ENCODE data around the gene TSFM. TPM values are rescaled to one million over a fixed set of nuclear protein-coding genes. Genes with fewer than 3 reads are reported as not detected.

The TSFM gene
- total RNA-seq, 1 experiment from 2014 or later = 40.3 TPM

DNA sequence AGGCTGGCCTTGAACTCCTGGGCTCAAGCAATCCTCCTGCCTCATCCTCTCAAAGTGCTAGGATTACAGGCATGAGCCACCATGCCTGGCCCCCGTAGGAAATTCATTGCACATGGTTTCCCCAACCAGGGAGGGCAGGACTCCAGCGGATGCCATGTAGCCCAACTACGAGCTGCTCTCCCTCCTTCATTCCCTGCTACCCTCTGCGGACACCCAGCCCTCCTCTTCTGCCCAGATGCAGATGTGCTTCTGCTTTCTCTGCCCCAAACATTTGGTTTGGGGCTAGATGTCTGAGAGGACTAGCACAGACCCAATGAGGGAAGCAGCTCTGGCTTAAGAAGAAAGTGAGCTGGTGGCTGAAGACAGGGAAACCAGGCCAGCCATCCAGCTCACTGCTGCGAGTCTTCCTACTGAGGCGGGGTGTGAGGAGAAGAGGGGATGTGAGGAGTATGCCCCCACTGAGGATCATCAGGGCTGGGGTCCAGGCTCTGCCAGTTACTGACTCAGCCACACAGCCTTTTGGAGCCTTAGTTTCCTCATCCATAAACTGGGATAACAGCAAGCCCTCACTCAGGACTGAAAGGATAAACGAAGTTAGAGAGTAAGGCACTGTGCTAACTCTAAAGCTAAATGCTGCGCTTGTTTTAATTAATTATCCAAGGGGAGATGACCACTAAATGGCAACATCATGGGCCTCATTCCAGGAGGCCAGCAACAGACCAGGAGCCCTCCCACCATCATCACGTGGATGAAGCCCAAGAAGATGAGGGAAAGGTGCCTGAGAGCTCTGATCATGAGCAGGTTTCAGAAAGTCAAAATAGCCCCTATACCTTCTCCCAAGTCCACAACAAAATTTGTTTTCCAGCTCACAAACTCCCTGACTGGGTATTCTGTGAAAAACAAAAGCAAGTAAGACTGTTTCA lies 53.0 kb downstream of the TSFM start:
- POLR2A ChIA-PET = interaction anchor here (0.8 kb wide), 1 partner anchor 47 kb away, joined by 4 read pairs; no protein-coding TSS in a partner anchor

DNA sequence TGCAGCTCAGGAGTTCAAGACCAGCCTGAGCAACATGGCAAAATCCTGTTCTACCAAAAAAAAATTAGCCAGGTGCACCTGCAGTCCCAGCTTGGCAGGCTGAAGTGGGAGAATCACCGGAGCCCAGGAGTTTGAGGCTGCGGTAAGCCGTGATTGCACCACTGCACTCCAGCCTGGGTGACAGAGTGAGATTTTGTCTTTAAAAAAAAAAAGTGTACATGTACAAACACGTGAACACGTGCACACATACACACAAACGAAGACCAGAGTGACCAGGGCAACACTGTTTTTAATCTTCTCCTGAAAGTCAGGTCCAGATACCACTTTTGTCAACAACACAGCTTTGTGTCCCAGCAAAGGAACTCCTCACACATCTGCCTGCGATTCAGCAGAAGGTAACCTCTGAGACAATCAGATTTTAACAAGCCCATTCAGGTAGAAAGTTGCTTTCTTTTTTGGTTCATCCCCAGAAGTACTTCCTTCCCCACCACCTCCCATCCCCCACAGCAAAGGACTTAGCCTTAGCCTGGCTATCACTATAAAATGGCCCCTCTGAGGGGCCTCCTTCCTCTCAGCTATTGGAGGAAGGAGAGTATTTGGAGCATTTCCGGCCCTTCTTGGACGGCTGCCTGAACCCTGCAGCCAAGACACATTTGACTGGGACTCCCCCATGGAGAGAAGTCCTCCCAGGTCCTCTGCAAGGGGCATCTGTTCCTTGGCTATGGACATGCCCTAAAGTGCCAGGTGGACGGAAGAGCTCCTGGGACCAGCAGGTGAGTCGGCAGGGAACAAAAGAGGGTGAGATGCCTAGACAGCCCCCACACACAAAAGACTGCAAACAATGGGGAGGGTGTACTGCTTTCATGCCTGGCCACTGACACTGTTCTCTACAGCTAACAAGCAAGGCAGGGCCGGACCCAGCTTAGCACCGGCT lies 54.1 kb downstream of the TSFM start:
- Histone ChIP-seq H3K36me3 (ENCODE audit: control insufficient read depth, insufficient read depth, low read length) (no peaks in the 10 kb centered on the region), H3K27me3 (ENCODE audit: control insufficient read depth, insufficient read depth, low read length) (no peaks in the 10 kb centered on the region), H3K4me1 (ENCODE audit: control insufficient read depth, insufficient read depth, low read length) (peaks cover 91% of the 10 kb centered on the region), H3K27ac (ENCODE audit: low read length) (peak overlapping the region; percentile 83), H3K4me3 (ENCODE audit: low read depth in 2 of 2, low read length in 2 of 2) (peak overlapping the region in 1 of 2 experiments; percentile 34; a peak in 2 of 4 replicates), H3K9me3 (ENCODE audit: control insufficient read depth, insufficient read depth, low read depth, low read length) (no peaks in the 10 kb centered on the region)
- TF ChIP-seq, protein P1, sequence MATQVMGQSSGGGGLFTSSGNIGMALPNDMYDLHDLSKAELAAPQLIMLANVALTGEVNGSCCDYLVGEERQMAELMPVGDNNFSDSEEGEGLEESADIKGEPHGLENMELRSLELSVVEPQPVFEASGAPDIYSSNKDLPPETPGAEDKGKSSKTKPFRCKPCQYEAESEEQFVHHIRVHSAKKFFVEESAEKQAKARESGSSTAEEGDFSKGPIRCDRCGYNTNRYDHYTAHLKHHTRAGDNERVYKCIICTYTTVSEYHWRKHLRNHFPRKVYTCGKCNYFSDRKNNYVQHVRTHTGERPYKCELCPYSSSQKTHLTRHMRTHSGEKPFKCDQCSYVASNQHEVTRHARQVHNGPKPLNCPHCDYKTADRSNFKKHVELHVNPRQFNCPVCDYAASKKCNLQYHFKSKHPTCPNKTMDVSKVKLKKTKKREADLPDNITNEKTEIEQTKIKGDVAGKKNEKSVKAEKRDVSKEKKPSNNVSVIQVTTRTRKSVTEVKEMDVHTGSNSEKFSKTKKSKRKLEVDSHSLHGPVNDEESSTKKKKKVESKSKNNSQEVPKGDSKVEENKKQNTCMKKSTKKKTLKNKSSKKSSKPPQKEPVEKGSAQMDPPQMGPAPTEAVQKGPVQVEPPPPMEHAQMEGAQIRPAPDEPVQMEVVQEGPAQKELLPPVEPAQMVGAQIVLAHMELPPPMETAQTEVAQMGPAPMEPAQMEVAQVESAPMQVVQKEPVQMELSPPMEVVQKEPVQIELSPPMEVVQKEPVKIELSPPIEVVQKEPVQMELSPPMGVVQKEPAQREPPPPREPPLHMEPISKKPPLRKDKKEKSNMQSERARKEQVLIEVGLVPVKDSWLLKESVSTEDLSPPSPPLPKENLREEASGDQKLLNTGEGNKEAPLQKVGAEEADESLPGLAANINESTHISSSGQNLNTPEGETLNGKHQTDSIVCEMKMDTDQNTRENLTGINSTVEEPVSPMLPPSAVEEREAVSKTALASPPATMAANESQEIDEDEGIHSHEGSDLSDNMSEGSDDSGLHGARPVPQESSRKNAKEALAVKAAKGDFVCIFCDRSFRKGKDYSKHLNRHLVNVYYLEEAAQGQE (IDR thresholded peaks at IDR 0.05; ENCODE audit: insufficient read depth in 1 of 2, low read depth in 2 of 2, low read length in 1 of 2) = no peak
- TF ChIP-seq POLR2AphosphoS5 (IDR thresholded peaks at IDR 0.05; ENCODE audit: low read depth, low read length) (peak; percentile 24; the same call in 1 of the 2 replicates), TCF7L2 (IDR thresholded peaks at IDR 0.05; ENCODE audit: low read depth, low read length) (peak; percentile 53; the same call in 1 of the 2 replicates)
- CTCF ChIA-PET = interaction anchor here (0.5 to 0.6 kb wide), 3 partner anchors 55 to 84 kb away, joined by 3 to 4 read pairs (median 3); no protein-coding TSS in a partner anchor
- POLR2A ChIA-PET = no interaction called here
- in situ Hi-C loops (cut with HindIII; ENCODE audit: low pct_unique_long_range_greater_than_20kb, low sequenced_read_pairs) (no loop called here), intact Hi-C loops (cut with micrococcal nuclease; ENCODE audit: unreplicated experiment) (no loop called here)
- BruUV-seq (replicated peaks) = no TSS peak
- DNase-seq (ENCODE audit: low read depth, low spot score) (no peak), ATAC-seq (peak; percentile 64)

More for the DNA sequence above, 53.0 kb downstream of the TSFM start:
- CTCF ChIA-PET = no interaction called here
- peaks cover 86% of the 10 kb centered on the region for H3K4me1 ChIP-seq (ENCODE audit: control insufficient read depth, insufficient read depth, low read length)
- no peak for DNase-seq (ENCODE audit: low read depth, low spot score)
- H3K4me3 ChIP-seq (ENCODE audit: low read depth in 2 of 2, low read length in 2 of 2) = no peak overlapping the region
- no peaks in the 10 kb centered on the region for H3K9me3 ChIP-seq (ENCODE audit: control insufficient read depth, insufficient read depth, low read depth, low read length)
- BruUV-seq (replicated peaks) = no TSS peak
- intact Hi-C loops (cut with micrococcal nuclease; ENCODE audit: unreplicated experiment) = no loop called here
- in situ Hi-C loops (cut with HindIII; ENCODE audit: low pct_unique_long_range_greater_than_20kb, low sequenced_read_pairs) = no loop called here
- no peaks in the 10 kb centered on the region for H3K36me3 ChIP-seq (ENCODE audit: control insufficient read depth, insufficient read depth, low read length)
- H3K27ac ChIP-seq (ENCODE audit: low read length) = peak overlapping the region; percentile 83
- H3K27me3 ChIP-seq (ENCODE audit: control insufficient read depth, insufficient read depth, low read length) = no peaks in the 10 kb centered on the region
- TF ChIP-seq TCF7L2 (IDR thresholded peaks at IDR 0.05; ENCODE audit: low read depth, low read length) (no peak), SIN3A (IDR thresholded peaks at IDR 0.05; ENCODE audit: borderline replicate concordance, insufficient read depth, low read depth, low read length) (no peak), POLR2AphosphoS5 (IDR thresholded peaks at IDR 0.05; ENCODE audit: low read depth, low read length) (no peak)
- TF ChIP-seq, protein P1 (IDR thresholded peaks at IDR 0.05; ENCODE audit: insufficient read depth in 1 of 2, low read depth in 2 of 2, low read length in 1 of 2) = no peak
- TF ChIP-seq, protein P2, sequence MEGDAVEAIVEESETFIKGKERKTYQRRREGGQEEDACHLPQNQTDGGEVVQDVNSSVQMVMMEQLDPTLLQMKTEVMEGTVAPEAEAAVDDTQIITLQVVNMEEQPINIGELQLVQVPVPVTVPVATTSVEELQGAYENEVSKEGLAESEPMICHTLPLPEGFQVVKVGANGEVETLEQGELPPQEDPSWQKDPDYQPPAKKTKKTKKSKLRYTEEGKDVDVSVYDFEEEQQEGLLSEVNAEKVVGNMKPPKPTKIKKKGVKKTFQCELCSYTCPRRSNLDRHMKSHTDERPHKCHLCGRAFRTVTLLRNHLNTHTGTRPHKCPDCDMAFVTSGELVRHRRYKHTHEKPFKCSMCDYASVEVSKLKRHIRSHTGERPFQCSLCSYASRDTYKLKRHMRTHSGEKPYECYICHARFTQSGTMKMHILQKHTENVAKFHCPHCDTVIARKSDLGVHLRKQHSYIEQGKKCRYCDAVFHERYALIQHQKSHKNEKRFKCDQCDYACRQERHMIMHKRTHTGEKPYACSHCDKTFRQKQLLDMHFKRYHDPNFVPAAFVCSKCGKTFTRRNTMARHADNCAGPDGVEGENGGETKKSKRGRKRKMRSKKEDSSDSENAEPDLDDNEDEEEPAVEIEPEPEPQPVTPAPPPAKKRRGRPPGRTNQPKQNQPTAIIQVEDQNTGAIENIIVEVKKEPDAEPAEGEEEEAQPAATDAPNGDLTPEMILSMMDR (IDR thresholded peaks at IDR 0.05) = no peak
- no peak for ATAC-seq

Measured in Panc1 (cell line).